Measurements from ENCODE around the gene MRPS30.
A peak's percentile ranks its signal among the peaks of the same experiment; 100 is the strongest.

The MRPS30 gene

GRCh38 chr5:44844744-44845143 lies 36.0 kb downstream of the MRPS30 start:
- TF ChIP-seq SNAI2 (CRISPR knock-in tag; IDR thresholded peaks at IDR 0.05) (no peak), ISL1 (CRISPR knock-in tag; IDR thresholded peaks at IDR 0.05) (no peak), BACH2 (CRISPR knock-in tag; IDR thresholded peaks at IDR 0.05; ENCODE audit: borderline replicate concordance) (no peak), ZFP3 (CRISPR knock-in tag; IDR thresholded peaks at IDR 0.05) (no peak), PPARA (CRISPR knock-in tag; IDR thresholded peaks at IDR 0.05; ENCODE audit: borderline replicate concordance) (no peak), ZFP30 (CRISPR knock-in tag; IDR thresholded peaks at IDR 0.05) (no peak), ARNTL (CRISPR knock-in tag; IDR thresholded peaks at IDR 0.05; ENCODE audit: borderline replicate concordance, low read depth) (no peak), ZNF565 (CRISPR knock-in tag; conservative IDR thresholded peaks at IDR 0.05; ENCODE audit: low read depth) (no peak), ZC3H10 (CRISPR knock-in tag; IDR thresholded peaks at IDR 0.05) (no peak), ESRRG (CRISPR knock-in tag; IDR thresholded peaks at IDR 0.05) (no peak), GLIS3 (CRISPR knock-in tag; IDR thresholded peaks at IDR 0.05) (no peak), CSDC2 (CRISPR knock-in tag; IDR thresholded peaks at IDR 0.05) (no peak), OSR1 (CRISPR knock-in tag; IDR thresholded peaks at IDR 0.05) (no peak), ZNF70 (CRISPR knock-in tag; IDR thresholded peaks at IDR 0.05) (no peak), RARB (CRISPR knock-in tag; IDR thresholded peaks at IDR 0.05) (no peak), CREB5 (CRISPR knock-in tag; IDR thresholded peaks at IDR 0.05; ENCODE audit: low read depth) (no peak), TSHZ2 (CRISPR knock-in tag; IDR thresholded peaks at IDR 0.05) (no peak)
- TF ChIP-seq, protein P1, sequence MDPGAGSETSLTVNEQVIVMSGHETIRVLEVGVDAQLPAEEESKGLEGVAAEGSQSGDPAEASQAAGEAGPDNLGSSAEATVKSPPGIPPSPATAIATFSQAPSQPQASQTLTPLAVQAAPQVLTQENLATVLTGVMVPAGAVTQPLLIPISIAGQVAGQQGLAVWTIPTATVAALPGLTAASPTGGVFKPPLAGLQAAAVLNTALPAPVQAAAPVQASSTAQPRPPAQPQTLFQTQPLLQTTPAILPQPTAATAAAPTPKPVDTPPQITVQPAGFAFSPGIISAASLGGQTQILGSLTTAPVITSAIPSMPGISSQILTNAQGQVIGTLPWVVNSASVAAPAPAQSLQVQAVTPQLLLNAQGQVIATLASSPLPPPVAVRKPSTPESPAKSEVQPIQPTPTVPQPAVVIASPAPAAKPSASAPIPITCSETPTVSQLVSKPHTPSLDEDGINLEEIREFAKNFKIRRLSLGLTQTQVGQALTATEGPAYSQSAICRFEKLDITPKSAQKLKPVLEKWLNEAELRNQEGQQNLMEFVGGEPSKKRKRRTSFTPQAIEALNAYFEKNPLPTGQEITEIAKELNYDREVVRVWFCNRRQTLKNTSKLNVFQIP (CRISPR knock-in tag; IDR thresholded peaks at IDR 0.05; ENCODE audit: borderline replicate concordance, low read depth): no peak
- TF ChIP-seq, protein P2, sequence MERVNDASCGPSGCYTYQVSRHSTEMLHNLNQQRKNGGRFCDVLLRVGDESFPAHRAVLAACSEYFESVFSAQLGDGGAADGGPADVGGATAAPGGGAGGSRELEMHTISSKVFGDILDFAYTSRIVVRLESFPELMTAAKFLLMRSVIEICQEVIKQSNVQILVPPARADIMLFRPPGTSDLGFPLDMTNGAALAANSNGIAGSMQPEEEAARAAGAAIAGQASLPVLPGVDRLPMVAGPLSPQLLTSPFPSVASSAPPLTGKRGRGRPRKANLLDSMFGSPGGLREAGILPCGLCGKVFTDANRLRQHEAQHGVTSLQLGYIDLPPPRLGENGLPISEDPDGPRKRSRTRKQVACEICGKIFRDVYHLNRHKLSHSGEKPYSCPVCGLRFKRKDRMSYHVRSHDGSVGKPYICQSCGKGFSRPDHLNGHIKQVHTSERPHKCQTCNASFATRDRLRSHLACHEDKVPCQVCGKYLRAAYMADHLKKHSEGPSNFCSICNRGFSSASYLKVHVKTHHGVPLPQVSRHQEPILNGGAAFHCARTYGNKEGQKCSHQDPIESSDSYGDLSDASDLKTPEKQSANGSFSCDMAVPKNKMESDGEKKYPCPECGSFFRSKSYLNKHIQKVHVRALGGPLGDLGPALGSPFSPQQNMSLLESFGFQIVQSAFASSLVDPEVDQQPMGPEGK (CRISPR knock-in tag; IDR thresholded peaks at IDR 0.05; ENCODE audit: borderline replicate concordance): no peak
- TF ChIP-seq, protein P3, sequence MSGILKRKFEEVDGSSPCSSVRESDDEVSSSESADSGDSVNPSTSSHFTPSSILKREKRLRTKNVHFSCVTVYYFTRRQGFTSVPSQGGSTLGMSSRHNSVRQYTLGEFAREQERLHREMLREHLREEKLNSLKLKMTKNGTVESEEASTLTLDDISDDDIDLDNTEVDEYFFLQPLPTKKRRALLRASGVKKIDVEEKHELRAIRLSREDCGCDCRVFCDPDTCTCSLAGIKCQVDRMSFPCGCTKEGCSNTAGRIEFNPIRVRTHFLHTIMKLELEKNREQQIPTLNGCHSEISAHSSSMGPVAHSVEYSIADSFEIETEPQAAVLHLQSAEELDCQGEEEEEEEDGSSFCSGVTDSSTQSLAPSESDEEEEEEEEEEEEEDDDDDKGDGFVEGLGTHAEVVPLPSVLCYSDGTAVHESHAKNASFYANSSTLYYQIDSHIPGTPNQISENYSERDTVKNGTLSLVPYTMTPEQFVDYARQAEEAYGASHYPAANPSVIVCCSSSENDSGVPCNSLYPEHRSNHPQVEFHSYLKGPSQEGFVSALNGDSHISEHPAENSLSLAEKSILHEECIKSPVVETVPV (CRISPR knock-in tag; IDR thresholded peaks at IDR 0.05): no peak
- no peak for ATAC-seq

DNA sequence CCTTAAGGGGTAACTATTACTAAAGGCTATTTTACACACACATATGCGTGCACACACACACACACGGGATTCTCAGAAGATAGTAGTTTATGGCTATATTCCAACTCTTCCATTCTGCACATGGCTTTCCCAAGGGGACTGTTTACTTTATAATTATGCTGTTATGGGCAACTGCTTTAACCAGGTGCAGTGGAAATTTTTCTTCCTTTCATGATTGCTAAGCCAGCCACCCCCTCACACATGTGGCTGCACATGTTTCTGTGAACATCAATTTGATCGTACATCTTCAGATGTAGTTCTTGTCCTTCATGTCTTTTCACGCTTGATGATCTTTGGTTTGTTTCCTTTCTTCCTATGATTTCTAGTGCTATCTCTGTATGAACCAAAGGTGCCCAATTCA lies 37.0 kb downstream of the MRPS30 start:
- no peak for TF ChIP-seq BACH2 (CRISPR knock-in tag; IDR thresholded peaks at IDR 0.05; ENCODE audit: borderline replicate concordance)
- peak; percentile 30; the same call in 1 of the 2 replicates for TF ChIP-seq TCF4 (CRISPR knock-in tag; IDR thresholded peaks at IDR 0.05; ENCODE audit: borderline replicate concordance)
- no peak for ATAC-seq

DNA sequence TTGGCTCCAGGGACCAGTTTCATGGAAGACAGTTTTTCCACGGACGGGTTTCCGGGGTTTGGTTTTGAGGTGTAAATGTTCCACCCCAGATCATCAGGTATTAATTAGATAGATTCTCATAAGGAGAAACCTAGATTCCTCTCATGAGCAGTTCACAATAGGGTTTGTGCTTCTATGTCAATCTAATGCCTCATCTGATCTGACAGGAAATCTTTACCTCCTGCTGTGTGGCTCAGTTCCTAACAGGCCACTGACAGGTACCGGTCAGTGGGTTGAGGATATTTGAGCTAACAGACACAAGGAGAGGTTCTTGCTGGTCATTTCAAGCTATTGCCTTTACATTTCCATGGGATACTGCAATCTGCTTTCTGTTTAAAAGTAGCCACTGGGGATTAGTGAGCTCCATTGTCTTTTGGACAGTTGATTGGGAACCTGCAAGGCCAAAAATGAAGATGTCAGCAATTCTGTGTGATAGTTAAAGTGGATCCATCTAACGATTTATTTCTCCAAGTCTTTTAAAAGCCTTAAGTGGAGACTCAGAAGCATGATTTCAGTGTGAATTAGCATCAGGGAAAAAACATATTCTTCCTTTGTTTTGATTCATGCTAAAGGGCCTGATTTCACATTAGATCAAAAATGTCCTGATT lies 38.6 kb downstream of the MRPS30 start:
- ATAC-seq: no peak
- no peak for TF ChIP-seq TSHZ2 (CRISPR knock-in tag; IDR thresholded peaks at IDR 0.05)
- no peak for TF ChIP-seq TCF4 (CRISPR knock-in tag; IDR thresholded peaks at IDR 0.05; ENCODE audit: borderline replicate concordance)
- TF ChIP-seq, protein P3 (CRISPR knock-in tag; IDR thresholded peaks at IDR 0.05): no peak
- TF ChIP-seq OSR1 (CRISPR knock-in tag; IDR thresholded peaks at IDR 0.05): no peak
- TF ChIP-seq ZNF565 (CRISPR knock-in tag; conservative IDR thresholded peaks at IDR 0.05; ENCODE audit: low read depth): no peak
- no peak for TF ChIP-seq ZFP30 (CRISPR knock-in tag; IDR thresholded peaks at IDR 0.05)
- TF ChIP-seq ZNF70 (CRISPR knock-in tag; IDR thresholded peaks at IDR 0.05): no peak
- no peak for TF ChIP-seq ZNF8 (CRISPR knock-in tag; IDR thresholded peaks at IDR 0.05)
- no peak for TF ChIP-seq ARNTL (CRISPR knock-in tag; IDR thresholded peaks at IDR 0.05; ENCODE audit: borderline replicate concordance, low read depth)
- no peak for TF ChIP-seq GLIS3 (CRISPR knock-in tag; IDR thresholded peaks at IDR 0.05)
- no peak for TF ChIP-seq CREB5 (CRISPR knock-in tag; IDR thresholded peaks at IDR 0.05; ENCODE audit: low read depth)

Data from SK-N-SH treated with all-trans-retinoic acid at 6 μM for 48 hours (cell line).